Prostate gland (tissue), 2 donors: Measurements from ENCODE around the gene ACTN4. TPM values are rescaled to one million over a fixed set of nuclear protein-coding genes. Genes with fewer than 3 reads are reported as not detected.

Experiments used
- DNase-seq: peaks from one replicate; pipeline ENCODE4 v3.0.0-alpha.2; 2019; ENCODE audit warnings: low spot score
- H3K27ac ChIP-seq, 2 donors: fragments of 200-600 bp; sonication (generic); 2 replicates each; pipeline ENCODE4 v1.5.1; 2017 to 2019
- H3K27me3 ChIP-seq: fragments of 200-600 bp; sonication (generic); replicated peaks from 2 replicates; pipeline ENCODE4 v1.5.1; 2019; ENCODE audit not compliant: insufficient read depth
- H3K36me3 ChIP-seq, 2 donors: fragments of 200-600 bp; sonication (generic); 1 replicate in 1 of 2; 2 replicates in 1 of 2; pipeline versions ENCODE4 v1.5.1 to v1.8.1; 2017 to 2019
- H3K4me1 ChIP-seq: fragments of 200-600 bp; sonication (generic); replicated peaks from 2 replicates; pipeline ENCODE4 v1.5.1; 2019
- H3K4me3 ChIP-seq, 2 donors: fragments of 200-600 bp; sonication (generic); 2 replicates each; pipeline ENCODE4 v1.5.1; 2017 to 2019
- H3K9me3 ChIP-seq: fragments of 200-600 bp; sonication (generic); 2 replicates; pipeline ENCODE4 v1.5.1; 2017
- POLR2A ChIP-seq: fragments of 450-650 bp; IDR thresholded peaks from one replicate; pipeline ENCODE4 v1.6.1; 2016; ENCODE audit warnings: antibody characterized with exemption, mild to moderate bottlenecking
- POLR2AphosphoS5 ChIP-seq: sonication (generic); formaldehyde crosslinking; IDR thresholded peaks from one replicate; pipeline ENCODE4 v1.6.1; 2017; ENCODE audit warnings: antibody characterized with exemption
- WGBS: methylation state at CpG from one replicate; pipeline ENCODE4 v1.1.5; 2018; 5-methylcytosine and 5-hydroxymethylcytosine counted together
- intact Hi-C: fragments of 100-400 bp; cut with DNase I; formaldehyde crosslinking; loops from one replicate; pipeline ENCODE4 v1.14.2; 2022
- total RNA-seq, 2 donors: library from RNA; depleted of rRNA; stranded (reverse); fragments of >200 nt; gene quantifications; one replicate each; pipeline ENCODE4 v1.1.0, GENCODE V29; 2016
- TF ChIP-seq, protein P1 (sequence below), 4 experiments: fragments of 200-600 bp in 2 of 4; fragments of 450-650 bp in 2 of 4; sonication (generic) in 2 of 4; IDR thresholded peaks; 1 replicate in 3 of 4; 2 replicates in 1 of 4; pipeline ENCODE4 v1.5.1; 2016 to 2019; ENCODE audit warnings: antibody characterized with exemption in 4 of 4, mild to moderate bottlenecking in 2 of 4, moderate library complexity in 2 of 4

Gene ACTN4
- total RNA-seq, 2 donors from 2014 or later = 312 to 330 TPM

DNA sequence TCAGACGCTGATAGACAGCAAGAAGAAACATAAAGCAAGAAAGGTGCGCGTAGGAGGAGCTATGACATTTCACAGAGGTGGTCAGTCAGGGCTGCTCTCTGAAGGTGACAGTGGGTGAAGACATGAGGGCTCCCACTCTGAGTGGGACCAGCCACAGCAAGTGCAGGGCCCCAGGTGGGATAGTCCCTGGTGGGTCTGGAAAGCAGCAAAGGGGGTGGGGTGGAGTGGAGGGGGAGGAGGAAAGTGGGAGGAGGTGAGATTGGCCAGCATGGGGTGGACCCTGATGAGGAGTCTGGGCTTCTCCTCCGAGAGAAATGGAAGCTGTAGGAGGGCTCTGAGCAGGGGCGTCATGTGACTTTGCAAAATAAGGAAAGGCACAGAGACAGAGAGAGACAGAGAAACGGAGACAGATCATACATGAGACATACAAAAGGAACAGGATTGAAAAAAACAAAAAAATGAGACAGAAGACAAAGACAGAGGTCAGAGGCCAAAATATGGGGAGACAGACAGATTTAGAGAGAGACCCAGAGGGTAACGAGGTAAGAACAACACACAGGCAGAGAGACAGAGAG is 32.4 kb upstream of the ACTN4 start:
- no peaks in the 10 kb centered on the region for H3K9me3 ChIP-seq
- H3K4me3 ChIP-seq = no peak overlapping the region
- TF ChIP-seq, protein P1, sequence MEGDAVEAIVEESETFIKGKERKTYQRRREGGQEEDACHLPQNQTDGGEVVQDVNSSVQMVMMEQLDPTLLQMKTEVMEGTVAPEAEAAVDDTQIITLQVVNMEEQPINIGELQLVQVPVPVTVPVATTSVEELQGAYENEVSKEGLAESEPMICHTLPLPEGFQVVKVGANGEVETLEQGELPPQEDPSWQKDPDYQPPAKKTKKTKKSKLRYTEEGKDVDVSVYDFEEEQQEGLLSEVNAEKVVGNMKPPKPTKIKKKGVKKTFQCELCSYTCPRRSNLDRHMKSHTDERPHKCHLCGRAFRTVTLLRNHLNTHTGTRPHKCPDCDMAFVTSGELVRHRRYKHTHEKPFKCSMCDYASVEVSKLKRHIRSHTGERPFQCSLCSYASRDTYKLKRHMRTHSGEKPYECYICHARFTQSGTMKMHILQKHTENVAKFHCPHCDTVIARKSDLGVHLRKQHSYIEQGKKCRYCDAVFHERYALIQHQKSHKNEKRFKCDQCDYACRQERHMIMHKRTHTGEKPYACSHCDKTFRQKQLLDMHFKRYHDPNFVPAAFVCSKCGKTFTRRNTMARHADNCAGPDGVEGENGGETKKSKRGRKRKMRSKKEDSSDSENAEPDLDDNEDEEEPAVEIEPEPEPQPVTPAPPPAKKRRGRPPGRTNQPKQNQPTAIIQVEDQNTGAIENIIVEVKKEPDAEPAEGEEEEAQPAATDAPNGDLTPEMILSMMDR (IDR thresholded peaks at IDR 0.05) = no peak
- TF ChIP-seq POLR2A = no peak
- TF ChIP-seq POLR2AphosphoS5 = no peak
- no peaks in the 10 kb centered on the region for H3K27me3 ChIP-seq
- no peaks in the 10 kb centered on the region for H3K36me3 ChIP-seq
- H3K27ac ChIP-seq = no peak overlapping the region
- intact Hi-C loops = loop anchor here (5.0 kb wide), 2 partner anchors 213 to 232 kb away; partner anchors contain the start of genes FAM98C and HNRNPL
- no peak for DNase-seq
- WGBS = 78% methylated on average over 7 of the region's 7 CpGs
- peaks cover 2% of the 10 kb centered on the region for H3K4me1 ChIP-seq

DNA sequence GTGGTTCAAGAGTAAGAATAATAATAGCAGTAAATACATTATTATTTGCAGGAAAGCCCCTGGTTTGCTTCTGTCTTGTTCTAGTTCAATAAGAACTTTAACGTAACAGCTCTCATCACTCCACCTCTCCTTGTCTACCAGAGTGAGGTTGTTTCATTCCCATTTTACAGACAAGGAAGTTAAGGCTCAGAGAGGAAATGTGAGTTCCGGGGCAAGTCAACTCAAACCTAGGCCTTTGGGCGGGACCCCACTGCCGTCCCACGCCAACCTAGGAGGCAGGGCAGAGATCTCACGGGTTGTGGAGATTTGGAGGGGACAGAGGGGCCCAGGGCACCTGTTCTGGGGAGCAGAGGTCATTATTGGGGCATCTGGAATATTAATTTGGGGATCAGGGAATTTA is 31.2 kb upstream of the ACTN4 start:
- 89% methylated on average over 6 of the region's 6 CpGs for WGBS
- Histone ChIP-seq H3K27ac (no peak overlapping the region), H3K9me3 (no peaks in the 10 kb centered on the region), H3K27me3 (no peaks in the 10 kb centered on the region), H3K4me1 (peaks cover 2% of the 10 kb centered on the region), H3K36me3 (peaks cover 0 to 4% of the 10 kb centered on the region in 2 donors), H3K4me3 (no peak overlapping the region)
- intact Hi-C loops = loop anchor here (5.0 kb wide), 2 partner anchors 214 to 231 kb away; partner anchors contain the start of genes FAM98C and HNRNPL
- TF ChIP-seq, protein P1 (IDR thresholded peaks at IDR 0.05) = no peak
- TF ChIP-seq POLR2AphosphoS5 (no peak), POLR2A (no peak)
- no peak for DNase-seq

DNA sequence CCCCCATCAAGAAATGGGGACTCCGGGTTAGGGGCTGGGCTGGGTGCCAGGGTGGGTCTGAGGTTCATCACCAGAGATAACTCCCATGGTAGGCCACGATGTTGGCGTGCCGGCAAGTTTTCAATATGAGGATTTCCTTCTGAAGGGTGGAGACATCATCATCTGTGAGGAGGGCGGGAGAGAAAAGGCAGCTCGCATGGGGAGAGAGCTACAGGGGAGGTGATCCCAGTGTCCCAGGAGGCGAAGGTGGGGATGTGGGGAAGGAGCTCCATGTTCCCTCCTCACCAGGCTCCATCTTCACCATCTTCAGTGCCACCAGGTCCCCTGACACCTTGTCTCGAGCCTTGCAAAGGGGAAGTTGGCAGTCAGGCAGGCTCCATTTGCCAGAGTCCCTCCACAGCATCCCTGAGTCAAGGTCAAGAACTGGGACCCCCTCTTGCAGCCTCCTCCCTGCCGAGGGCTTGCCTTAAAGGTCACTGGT is 30.1 kb upstream of the ACTN4 start:
- Histone ChIP-seq H3K27ac (no peak overlapping the region), H3K27me3 (no peaks in the 10 kb centered on the region), H3K4me3 (no peak overlapping the region), H3K36me3 (peaks cover 0 to 4% of the 10 kb centered on the region in 2 donors), H3K9me3 (no peaks in the 10 kb centered on the region), H3K4me1 (peaks cover 2% of the 10 kb centered on the region)
- WGBS = 72% methylated on average over 9 of the region's 9 CpGs
- no peak for DNase-seq
- TF ChIP-seq, protein P1 (IDR thresholded peaks at IDR 0.05) = no peak
- no peak for TF ChIP-seq POLR2AphosphoS5
- TF ChIP-seq POLR2A = no peak
- intact Hi-C loops = loop anchor here (5.0 kb wide), 2 partner anchors 215 to 230 kb away; partner anchors contain the start of genes FAM98C and HNRNPL

DNA sequence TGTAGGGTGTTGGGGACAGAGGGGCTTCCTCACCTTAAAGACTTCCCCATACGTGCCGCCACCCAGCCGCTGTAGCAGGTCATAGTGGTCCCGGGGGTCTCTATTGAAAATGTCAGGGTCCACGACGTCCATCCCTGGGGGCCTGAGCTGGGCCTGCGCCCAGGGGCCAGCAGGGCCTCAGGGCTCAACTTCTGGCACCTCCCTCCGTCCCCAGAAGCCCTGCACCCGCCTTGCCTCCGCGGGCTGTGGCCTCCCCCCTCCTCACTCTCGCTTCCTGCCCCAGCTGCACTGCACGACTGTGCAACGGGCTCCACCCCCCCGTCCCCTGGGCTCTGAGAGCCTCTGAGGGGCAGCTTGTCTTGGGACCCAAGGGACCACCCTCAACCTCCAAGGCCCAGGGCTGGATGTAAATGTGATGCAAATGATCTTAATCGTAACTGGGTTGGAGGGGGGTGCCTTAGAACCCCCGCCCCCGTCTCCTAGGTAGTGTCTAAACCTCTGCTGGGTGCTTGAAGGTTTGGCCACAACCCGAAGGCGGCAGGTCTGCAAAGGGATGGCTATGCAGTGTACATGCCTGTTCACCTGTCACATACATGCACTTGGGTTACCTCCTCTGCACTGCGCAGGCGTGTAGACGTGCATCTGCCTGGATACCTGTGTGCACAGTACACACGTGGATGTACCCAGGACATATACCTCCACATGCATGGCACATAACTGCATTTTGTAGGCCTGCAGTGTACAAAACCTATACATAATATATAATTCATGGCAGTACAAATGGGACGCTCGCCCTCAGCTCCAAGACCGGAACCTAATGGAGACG is 29.5 kb upstream of the ACTN4 start, which contains the start of gene MAP4K1:
TSS of gene MAP4K1 (minus strand) at position 190 of the 826 bp plus-strand sequence. CDS start at position 132, 58 bp downstream.
- Histone ChIP-seq H3K4me1 (peaks cover 2% of the 10 kb centered on the region), H3K36me3 (peaks cover 0 to 4% of the 10 kb centered on the region in 2 donors), H3K27me3 (no peaks in the 10 kb centered on the region), H3K9me3 (no peaks in the 10 kb centered on the region), H3K27ac (peak within 1 kb of the TSS; percentile 52 to 59), H3K4me3 (peak within 1 kb of the TSS; percentile 58 to 75)
- TF ChIP-seq POLR2A = no peak
- TF ChIP-seq POLR2AphosphoS5 = no peak
- TF ChIP-seq, protein P1 (IDR thresholded peaks at IDR 0.05) = no peak
- DNase-seq = peak; percentile 22
- 22% methylated on average over 28 of the region's 28 CpGs for WGBS
- intact Hi-C loops = loop anchor here (5.0 kb wide), 2 partner anchors 216 to 229 kb away; partner anchors contain the start of genes FAM98C and HNRNPL
